Testis (tissue), 3 donors: ENCODE measurements around the gene HIF1AN. TPM values are rescaled to one million over a fixed set of nuclear protein-coding genes. Genes with fewer than 3 reads are reported as not detected.
A peak's percentile ranks its signal among the peaks of the same experiment; 100 is the strongest.

ENCODE experiments used
- DNase-seq: peaks from one replicate; pipeline ENCODE4 v3.0.0-alpha.2; 2019
- H3K27ac ChIP-seq, 2 donors: fragments of 200-600 bp; sonication (generic); one replicate each; pipeline ENCODE4 v1.5.1; 2019
- H3K27me3 ChIP-seq: fragments of 200-600 bp; sonication (generic); one replicate; pipeline ENCODE4 v1.5.1; 2019
- H3K36me3 ChIP-seq: fragments of 200-600 bp; sonication (generic); one replicate; pipeline ENCODE4 v1.5.1; 2017; ENCODE audit warnings: low read depth; ENCODE audit errors: missing control alignments
- H3K4me1 ChIP-seq: fragments of 200-600 bp; sonication (generic); one replicate; pipeline ENCODE4 v1.5.1; 2019
- H3K4me3 ChIP-seq, 2 donors: fragments of 200-600 bp; sonication (generic); one replicate each; pipeline ENCODE4 v1.5.1; 2017 to 2019
- H3K9me3 ChIP-seq: fragments of 200-600 bp; sonication (generic); one replicate; pipeline ENCODE4 v1.5.1; 2017
- CTCF ChIP-seq, 3 experiments: fragments of 450-650 bp in 2 of 3; fragments of 200-600 bp in 1 of 3; sonication (generic) in 1 of 3; IDR thresholded peaks; one replicate each; pipeline ENCODE4 v1.5.1; 2016 to 2019; ENCODE audit warnings: antibody characterized with exemption in 3 of 3, mild to moderate bottlenecking in 2 of 3, moderate library complexity in 1 of 3
- POLR2A ChIP-seq: fragments of 450-650 bp; IDR thresholded peaks from one replicate; pipeline ENCODE4 v1.6.1; 2017; ENCODE audit warnings: antibody characterized with exemption, mild to moderate bottlenecking, moderate library complexity
- WGBS, 2 donors: methylation state at CpG; one replicate each; pipeline ENCODE4 v1.1.5; 2018; 5-methylcytosine and 5-hydroxymethylcytosine counted together
- intact Hi-C: fragments of 100-400 bp; cut with DNase I; formaldehyde crosslinking; loops from one replicate; pipeline ENCODE4 v1.15.1; 2023; ENCODE audit warnings: low total_unique reads
- polyA plus RNA-seq: library from polyadenylated mRNA; stranded (reverse); fragments of 350-450 nt; fragmentation: Illumina TruSeq; extraction: RNeasy Lipid Tissue Mini Kit (QIAGEN cat#74804); gene quantifications from one replicate; pipeline ENCODE4 v1.2.3, GENCODE V29; 2014; ENCODE audit warnings: low read depth, low replicate concordance; ENCODE audit not compliant: insufficient read depth
- total RNA-seq, 2 donors: library from RNA; depleted of rRNA; stranded (reverse); fragments of >200 nt; gene quantifications; one replicate each; pipeline ENCODE4 v1.2.3, GENCODE V29; 2016

HIF1AN gene
- total and polyA plus RNA-seq, 3 donors from 2014 or later: 30.9 to 81.0 (median 34.3) TPM

GRCh38 chr10:100529475-100530298 lies 6.1 kb upstream of the HIF1AN start, which contains the start of gene NDUFB8:
Gene NDUFB8 (minus strand): TSS chr10:100529871. CDS start chr10:100529851, 20 bp downstream.
- DNase-seq: peak; percentile 94
- Histone ChIP-seq H3K4me3 (peak within 1 kb of the TSS; percentile 62 to 95), H3K9me3 (no peaks in the 10 kb centered on the region), H3K4me1 (peaks cover 13% of the 10 kb centered on the region), H3K27me3 (no peaks in the 10 kb centered on the region), H3K27ac (peak within 1 kb of the TSS; percentile 61 to 79), H3K36me3 (no peaks in the 10 kb centered on the region)
- TF ChIP-seq POLR2A (no peak), CTCF (IDR thresholded peaks at IDR 0.05) (no peak)
- WGBS, 2 donors: 1% methylated on average over 34 to 43 of the region's 43 CpGs
- intact Hi-C loops: no loop called here

- no peak for DNase-seq
- intact Hi-C loops: no loop called here
- TF ChIP-seq CTCF (IDR thresholded peaks at IDR 0.05): no peak
- no peak for TF ChIP-seq POLR2A
Observed at GRCh38 chr10:100531761-100532160, 4.0 kb upstream of the HIF1AN start.

GRCh38 chr10:100534726-100535125 lies 1.0 kb upstream of the HIF1AN start:
- intact Hi-C loops: no loop called here
- no peak overlapping the region for H3K4me3 ChIP-seq
- no peaks in the 10 kb centered on the region for H3K9me3 ChIP-seq
- WGBS, 2 donors: 36 to 39% methylated on average over 2 of the region's 2 CpGs
- H3K4me1 ChIP-seq: peaks cover 16% of the 10 kb centered on the region
- no peak for DNase-seq
- H3K27ac ChIP-seq: no peak overlapping the region
- H3K27me3 ChIP-seq: no peaks in the 10 kb centered on the region
- H3K36me3 ChIP-seq: no peaks in the 10 kb centered on the region
- no peak for TF ChIP-seq POLR2A
- TF ChIP-seq CTCF (IDR thresholded peaks at IDR 0.05): no peak

More at GRCh38 chr10:100531761-100532160, 4.0 kb upstream of the HIF1AN start:
- Histone ChIP-seq H3K27ac (no peak overlapping the region), H3K9me3 (no peaks in the 10 kb centered on the region), H3K27me3 (no peaks in the 10 kb centered on the region), H3K4me3 (no peak overlapping the region), H3K4me1 (peaks cover 27% of the 10 kb centered on the region), H3K36me3 (no peaks in the 10 kb centered on the region)

- TF ChIP-seq POLR2A: no peak
- no peak for TF ChIP-seq CTCF (IDR thresholded peaks at IDR 0.05)
- Histone ChIP-seq H3K4me3 (peak overlapping the region; percentile 77 to 78), H3K9me3 (no peaks in the 10 kb centered on the region), H3K4me1 (peaks cover 16% of the 10 kb centered on the region), H3K36me3 (no peaks in the 10 kb centered on the region), H3K27me3 (no peaks in the 10 kb centered on the region), H3K27ac (peak overlapping the region in 1 of 2 donors; percentile 26)
- intact Hi-C loops: no loop called here
- no peak for DNase-seq
- WGBS, 2 donors: 32 to 42% methylated on average over 4 of the region's 4 CpGs
Observed at GRCh38 chr10:100535338-100535714, 417 bp upstream of the HIF1AN start.

- intact Hi-C loops: no loop called here
- Histone ChIP-seq H3K27me3 (no peaks in the 10 kb centered on the region), H3K4me1 (peaks cover 16% of the 10 kb centered on the region), H3K27ac (no peak overlapping the region), H3K36me3 (no peaks in the 10 kb centered on the region), H3K9me3 (no peaks in the 10 kb centered on the region), H3K4me3 (no peak overlapping the region)
- 84 to 90% methylated on average over 4 of the region's 4 CpGs for WGBS, 2 donors
- TF ChIP-seq POLR2A: no peak
- no peak for TF ChIP-seq CTCF (IDR thresholded peaks at IDR 0.05)
- no peak for DNase-seq
Observed at GRCh38 chr10:100537475-100537874, 1.7 kb downstream of the HIF1AN start.
